GM23338 (cell line): Measurements from ENCODE around the gene TENM3. TPM values are rescaled to one million over a fixed set of nuclear protein-coding genes. Genes with fewer than 3 reads are reported as not detected.
A peak's percentile ranks its signal among the peaks of the same experiment; 100 is the strongest.

Experiments
- ATAC-seq: fragments of 200-7000 bp; cut with Tn5 transposase; 3 replicates; pipeline ENCODE4 v1.9.1; 2020
- DNase-seq: peaks from one replicate; pipeline ENCODE4 v3.0.0-alpha.2; 2015; ENCODE audit warnings: low spot score
- H2AFZ ChIP-seq: fragments of 200-600 bp; sonication (generic); 2 replicates; pipeline ENCODE4 v1.8.0; 2016; ENCODE audit warnings: antibody characterized with exemption, mild to moderate bottlenecking, moderate library complexity
- H3F3A ChIP-seq: fragments of 200-600 bp; sonication (generic); replicated peaks from 2 replicates; pipeline ENCODE4 v1.8.0; 2017; ENCODE audit warnings: antibody characterized with exemption, mixed run types, low read depth
- H3K27ac ChIP-seq: fragments of 200-600 bp; sonication (generic); 2 replicates; pipeline ENCODE4 v1.6.1; 2016; ENCODE audit warnings: low read depth
- H3K27me3 ChIP-seq: fragments of 200-600 bp; sonication (generic); 2 replicates; pipeline ENCODE4 v1.8.0; 2016; ENCODE audit warnings: mild to moderate bottlenecking, mixed run types, moderate library complexity; ENCODE audit not compliant: insufficient read depth
- H3K36me3 ChIP-seq: fragments of 200-600 bp; sonication (generic); 2 replicates; pipeline ENCODE4 v1.8.0; 2016; ENCODE audit warnings: mild to moderate bottlenecking; ENCODE audit not compliant: insufficient read depth
- H3K4me1 ChIP-seq: fragments of 200-600 bp; sonication (generic); 2 replicates; pipeline ENCODE4 v1.8.0; 2016; ENCODE audit warnings: mild to moderate bottlenecking, moderate library complexity; ENCODE audit not compliant: insufficient read depth
- H3K4me2 ChIP-seq: fragments of 200-600 bp; sonication (generic); 2 replicates; pipeline ENCODE4 v1.7.1; 2017; ENCODE audit warnings: mixed run types
- H3K4me3 ChIP-seq: fragments of 200-600 bp; sonication (generic); 2 replicates; pipeline ENCODE4 v1.6.1; 2016; ENCODE audit warnings: mixed run types
- H3K79me2 ChIP-seq: fragments of 200-600 bp; sonication (generic); replicated peaks from 2 replicates; pipeline ENCODE4 v1.8.0; 2017; ENCODE audit warnings: mild to moderate bottlenecking; ENCODE audit not compliant: insufficient read depth
- H3K9me2 ChIP-seq: fragments of 200-600 bp; sonication (generic); 2 replicates; pipeline ENCODE4 v1.8.0; 2017; ENCODE audit not compliant: insufficient read depth
- H4K20me1 ChIP-seq: fragments of 200-600 bp; sonication (generic); replicated peaks from 2 replicates; pipeline ENCODE4 v1.8.0; 2017; ENCODE audit warnings: mild to moderate bottlenecking; ENCODE audit not compliant: insufficient read depth
- H3K27ac Mint-ChIP-seq: 2 replicates; pipeline ENCODE4 v1.8.0; 2020; ENCODE audit warnings: inconsistent platforms, mild to moderate bottlenecking, moderate library complexity, mixed read lengths
- H3K27me3 Mint-ChIP-seq: 3 replicates; pipeline ENCODE4 v1.8.0; 2022; ENCODE audit warnings: low read depth, mild to moderate bottlenecking, moderate library complexity, mixed read lengths, inconsistent platforms; ENCODE audit not compliant: insufficient read depth, poor library complexity
- H3K36me3 Mint-ChIP-seq: 3 replicates; pipeline ENCODE4 v1.8.0; 2021; ENCODE audit warnings: low read depth, mild to moderate bottlenecking, inconsistent platforms, moderate library complexity, mixed read lengths
- H3K4me1 Mint-ChIP-seq: 3 replicates; pipeline ENCODE4 v1.8.0; 2020; ENCODE audit warnings: mild to moderate bottlenecking, inconsistent platforms, mixed read lengths
- H3K4me3 Mint-ChIP-seq: 3 replicates; pipeline ENCODE4 v1.8.0; 2021; ENCODE audit warnings: moderate library complexity, mild to moderate bottlenecking, inconsistent platforms, mixed read lengths
- H3K9me3 Mint-ChIP-seq: 3 replicates; pipeline ENCODE4 v1.8.0; 2020; ENCODE audit warnings: moderate library complexity, mild to moderate bottlenecking, inconsistent platforms, mixed read lengths
- ETS1 ChIP-seq: IDR thresholded peaks from 2 replicates; pipeline ENCODE4 v1.6.1; 2016; ENCODE audit warnings: antibody characterized with exemption
- EZH2 ChIP-seq: fragments of 200-600 bp; sonication (generic); IDR thresholded peaks from one replicate; pipeline ENCODE4 v1.8.0; 2017; ENCODE audit warnings: antibody characterized with exemption, mild to moderate bottlenecking, low read depth; ENCODE audit not compliant: unreplicated experiment
- EZH2phosphoT487 ChIP-seq: fragments of 200-600 bp; sonication (generic); IDR thresholded peaks from one replicate; pipeline ENCODE4 v1.8.1; 2018; ENCODE audit warnings: antibody characterized with exemption; ENCODE audit not compliant: unreplicated experiment
- JUNB ChIP-seq: IDR thresholded peaks from one replicate; pipeline ENCODE4 v1.6.1; 2016; ENCODE audit warnings: antibody characterized with exemption; ENCODE audit not compliant: unreplicated experiment
- NANOG ChIP-seq: IDR thresholded peaks from 2 replicates; pipeline ENCODE4 v1.6.1; 2016; ENCODE audit warnings: antibody characterized with exemption, borderline replicate concordance
- POLR2AphosphoS5 ChIP-seq: IDR thresholded peaks from 2 replicates; pipeline ENCODE4 v1.6.1; 2016; ENCODE audit warnings: antibody characterized with exemption, low read depth
- REST ChIP-seq: IDR thresholded peaks from one replicate; pipeline ENCODE4 v1.6.1; 2018; ENCODE audit warnings: antibody characterized with exemption; ENCODE audit not compliant: unreplicated experiment
- STAT1 ChIP-seq: IDR thresholded peaks from one replicate; pipeline ENCODE4 v1.6.1; 2016; ENCODE audit warnings: antibody characterized with exemption; ENCODE audit not compliant: unreplicated experiment
- ZNF114 ChIP-seq: fragments of 250-450 bp; sonication (Bioruptor Pico); IDR thresholded peaks from 2 replicates; pipeline ENCODE4 v1.5.0; 2020; ENCODE audit warnings: mild to moderate bottlenecking, moderate library complexity
- ZNF331 ChIP-seq: fragments of 250-450 bp; sonication (Bioruptor Pico); IDR thresholded peaks from 2 replicates; pipeline ENCODE4 v1.5.0; 2020; ENCODE audit warnings: low read depth, mild to moderate bottlenecking, moderate library complexity
- ZNF462 ChIP-seq: fragments of 250-450 bp; sonication (Bioruptor Pico); IDR thresholded peaks from 2 replicates; pipeline ENCODE4 v1.5.0; 2020; ENCODE audit warnings: mild to moderate bottlenecking, moderate library complexity
- polyA plus RNA-seq: library from polyadenylated mRNA; unstranded; fragments of >200 nt; fragmentation: Nextera tagmentation; extraction: Ambion mirVana; gene quantifications from 2 replicates; pipeline ENCODE4 v1.2.1, GENCODE V29; 2016
- total RNA-seq: library from RNA; depleted of rRNA; stranded (reverse); fragments of >200 nt; shearing (Covaris generic); gene quantifications from 2 replicates; pipeline ENCODE4 v1.2.3, GENCODE V29; 2014

The TENM3 gene
- total and polyA plus RNA-seq, 2 experiments from 2014 or later: 22.2 to 128 TPM

- ATAC-seq (peak; percentile 50), DNase-seq (no peak)
- TF ChIP-seq ZNF331 (CRISPR knock-in tag): no peak
- no peak for TF ChIP-seq JUNB
- no peak for TF ChIP-seq EZH2
- Histone ChIP-seq H3K27me3 (no peaks in the 10 kb centered on the region), H3K9me2 (no peaks in the 10 kb centered on the region), H2AFZ (no peak overlapping the region), H3K79me2 (peaks cover 4% of the 10 kb centered on the region), H3K4me1 (peaks cover 15% of the 10 kb centered on the region), H4K20me1 (no peaks in the 10 kb centered on the region), H3K4me2 (no peak overlapping the region; the same call in 1 of the 2 replicates), H3F3A (no peaks in the 10 kb centered on the region), H3K4me3 (no peak overlapping the region), H3K36me3 (peaks cover 4% of the 10 kb centered on the region; the same call in 1 of the 2 replicates), H3K27ac (peak overlapping the region; percentile 70; the same call in 1 of the 2 replicates)
- Mint-ChIP-seq H3K4me3 (peak overlapping the region; percentile 1; the same call in 1 of the 3 replicates), H3K36me3 (peaks cover 11% of the 10 kb centered on the region; the same call in 2 of the 3 replicates), H3K27me3 (peaks cover 3% of the 10 kb centered on the region), H3K9me3 (peaks cover 10% of the 10 kb centered on the region; the same call in 2 of the 3 replicates), H3K4me1 (peaks cover 36% of the 10 kb centered on the region), H3K27ac (peak overlapping the region; percentile 42)
Measured at GRCh38 chr4:182593402-182593801, 350.2 kb downstream of the TENM3 start.

- peak overlapping the region; percentile 42 for H3K27ac Mint-ChIP-seq
- Histone ChIP-seq H3K36me3 (peaks cover 2% of the 10 kb centered on the region; the same call in 1 of the 2 replicates), H2AFZ (no peak overlapping the region), H3K27ac (peak overlapping the region; percentile 70; the same call in 1 of the 2 replicates), H3F3A (no peaks in the 10 kb centered on the region), H3K4me1 (peaks cover 15% of the 10 kb centered on the region), H3K4me3 (no peak overlapping the region), H3K27me3 (no peaks in the 10 kb centered on the region), H3K79me2 (peaks cover 3% of the 10 kb centered on the region), H3K9me2 (no peaks in the 10 kb centered on the region), H3K4me2 (no peak overlapping the region; the same call in 1 of the 2 replicates), H4K20me1 (no peaks in the 10 kb centered on the region)
- no peak overlapping the region for H3K4me3 Mint-ChIP-seq
- H3K36me3 Mint-ChIP-seq: peaks cover 6% of the 10 kb centered on the region; the same call in 1 of the 3 replicates
- ATAC-seq: no peak
- DNase-seq: no peak
- H3K27me3 Mint-ChIP-seq: peaks cover 3% of the 10 kb centered on the region
- peaks cover 6% of the 10 kb centered on the region; the same call in 2 of the 3 replicates for H3K9me3 Mint-ChIP-seq
- H3K4me1 Mint-ChIP-seq: peaks cover 36% of the 10 kb centered on the region
- TF ChIP-seq EZH2: no peak
- no peak for TF ChIP-seq EZH2phosphoT487
- no peak for TF ChIP-seq JUNB
- TF ChIP-seq ZNF114 (CRISPR knock-in tag): no peak
- TF ChIP-seq ZNF331 (CRISPR knock-in tag): no peak
- no peak for TF ChIP-seq ETS1
- TF ChIP-seq NANOG: no peak
- no peak for TF ChIP-seq STAT1
- TF ChIP-seq ZNF462: no peak
- TF ChIP-seq REST: no peak
- no peak for TF ChIP-seq POLR2AphosphoS5
Measured at GRCh38 chr4:182593864-182594263, 350.7 kb downstream of the TENM3 start.
